Stimulated activated CD8-positive, alpha-beta memory T cell treated with anti-CD3 and anti-CD28 coated beads, Interleukin-15, amount 100 ng/mL, for 48 hours (primary cell): Measurements from ENCODE around the gene LZTS2.
A peak's percentile ranks its signal among the peaks of the same experiment; 100 is the strongest.

Experiments
- DNase-seq, 2 donors: peaks; one replicate each; pipeline ENCODE4 v3.0.0-alpha.2; 2020; ENCODE audit warnings: low read depth in 2 of 2

LZTS2 gene

GRCh38 chr10:101014966-101015581 is 15.5 kb downstream of the LZTS2 start:
- no peak for DNase-seq

GRCh38 chr10:101015582-101015973 is 16.0 kb downstream of the LZTS2 start:
- DNase-seq, result no peak

- no peak for DNase-seq
Observed at GRCh38 chr10:101016814-101017213, 17.2 kb downstream of the LZTS2 start.

GRCh38 chr10:101018118-101018599 is 18.6 kb downstream of the LZTS2 start:
- DNase-seq, result no peak

- DNase-seq, result peak; percentile 68 to 74
Observed at GRCh38 chr10:101018600-101019439, 19.2 kb downstream of the LZTS2 start.

GRCh38 chr10:101019440-101019703 is 19.8 kb downstream of the LZTS2 start:
- DNase-seq, result no peak

GRCh38 chr10:101020427-101021075 is 20.9 kb downstream of the LZTS2 start:
- no peak for DNase-seq

- no peak for DNase-seq
Observed at GRCh38 chr10:101021239-101021638, 21.6 kb downstream of the LZTS2 start.

GRCh38 chr10:101021692-101022251 is 22.2 kb downstream of the LZTS2 start:
- DNase-seq, result no peak

GRCh38 chr10:101022967-101023705 is 23.5 kb downstream of the LZTS2 start:
- DNase-seq, result no peak

- no peak for DNase-seq
Observed at GRCh38 chr10:101027106-101027720, 27.6 kb downstream of the LZTS2 start.

- DNase-seq, result no peak
Observed at GRCh38 chr10:101028446-101029337, 29.1 kb downstream of the LZTS2 start.

GRCh38 chr10:101029520-101030295 is 30.1 kb downstream of the LZTS2 start:
- no peak for DNase-seq

GRCh38 chr10:101030496-101031127 is 31.0 kb downstream of the LZTS2 start:
- DNase-seq, result no peak

GRCh38 chr10:101031128-101031795 is 31.7 kb downstream of the LZTS2 start, which contains the start of the genes PDZD7 and SFXN3:
Gene PDZD7 (minus strand): TSS chr10:101031129. CDS start chr10:101030219, 910 bp downstream.
Gene SFXN3 (plus strand): TSS chr10:101031234. CDS start chr10:101034695, 3,461 bp downstream.
- DNase-seq, result peak; percentile 93 to 94

- DNase-seq, result peak; percentile 54 to 57
Observed at GRCh38 chr10:101031796-101032636, 32.4 kb downstream of the LZTS2 start.

- peak; percentile 55 for DNase-seq
Observed at GRCh38 chr10:101032637-101033224, 33.1 kb downstream of the LZTS2 start.
